ENCODE results near the gene HCFC1R1.
"Not testable (repeated sequence)": the region's sequence is repeated elsewhere in the genome, so short reads cannot be mapped to it uniquely, and the experiment has no call there.

The HCFC1R1 gene

DNA sequence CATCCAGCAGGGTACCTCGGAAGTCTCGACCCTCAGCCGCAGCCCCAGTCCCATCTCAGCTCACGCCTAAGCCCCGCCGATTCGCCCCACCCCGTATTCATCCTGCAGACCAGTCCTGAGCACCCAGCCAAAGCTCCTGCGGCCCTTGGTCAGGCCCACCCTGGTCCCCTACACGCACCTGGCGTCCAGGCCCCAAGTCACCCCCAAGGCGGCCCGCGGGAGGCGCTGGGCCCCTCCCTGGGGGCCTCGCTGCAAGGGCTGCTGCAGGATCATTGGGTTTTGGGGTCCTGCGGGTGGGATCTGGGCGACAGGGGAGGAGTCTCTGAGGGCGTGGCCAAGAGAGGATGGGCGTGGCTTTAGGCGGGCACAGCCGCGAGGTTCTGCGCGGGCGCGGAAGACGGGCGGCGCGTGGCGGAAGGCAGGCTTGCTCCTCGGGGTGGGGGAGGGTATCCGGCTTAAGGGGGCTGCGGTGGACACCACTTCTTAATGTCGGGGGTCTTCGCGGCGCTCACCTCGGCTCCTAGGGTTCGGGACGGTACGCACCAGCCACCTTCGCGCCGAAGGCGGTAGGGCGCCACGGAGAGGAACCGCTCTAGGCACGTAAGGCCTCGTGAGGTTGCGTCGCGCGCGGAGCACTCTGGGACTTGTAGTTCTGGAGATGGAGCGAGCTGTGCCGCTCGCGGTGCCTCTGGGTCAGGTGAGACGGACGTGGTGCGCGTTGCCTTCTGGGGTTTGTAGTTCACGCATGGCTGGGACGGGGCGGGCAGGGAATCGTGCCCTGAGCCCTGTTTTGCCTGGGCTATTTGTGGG lies at the start of gene HCFC1R1, which contains the start of gene THOC6:
TSS of gene HCFC1R1 (minus strand) at position 274 of the 810 bp plus-strand sequence. CDS start at position 273, 1 bp downstream.
TSS of gene THOC6 (plus strand) at position 367 of the 810 bp plus-strand sequence. CDS start at position 659, 292 bp downstream.
- Histone ChIP-seq H3K4me2 (peak within 1 kb of the TSS; percentile 79), H3K4me3 (IDR thresholded peaks at IDR 0.05; ENCODE audit: insufficient read depth, low read depth, low read length) (no peak within 1 kb of the TSS), H3K27ac (peak within 1 kb of the TSS; percentile 73), H3K79me2 (ENCODE audit: insufficient read depth, low read depth) (no peaks in the 10 kb centered on the region), H4K20me1 (ENCODE audit: insufficient read depth) (no peaks in the 10 kb centered on the region), H2AFZ (ENCODE audit: low read depth) (peak within 1 kb of the TSS; percentile 56), H3K4me1 (ENCODE audit: low read depth, poor library complexity, severe bottlenecking) (peaks cover 52% of the 10 kb centered on the region), H3K36me3 (ENCODE audit: insufficient read depth) (no peaks in the 10 kb centered on the region), H3K9ac (peak within 1 kb of the TSS; percentile 94), H3K27me3 (ENCODE audit: insufficient read depth, low read depth) (peaks cover 11% of the 10 kb centered on the region)
- TF ChIP-seq CTCF (conservative IDR thresholded peaks at IDR 0.05; ENCODE audit: low read depth, low read length), result no peak

DNA sequence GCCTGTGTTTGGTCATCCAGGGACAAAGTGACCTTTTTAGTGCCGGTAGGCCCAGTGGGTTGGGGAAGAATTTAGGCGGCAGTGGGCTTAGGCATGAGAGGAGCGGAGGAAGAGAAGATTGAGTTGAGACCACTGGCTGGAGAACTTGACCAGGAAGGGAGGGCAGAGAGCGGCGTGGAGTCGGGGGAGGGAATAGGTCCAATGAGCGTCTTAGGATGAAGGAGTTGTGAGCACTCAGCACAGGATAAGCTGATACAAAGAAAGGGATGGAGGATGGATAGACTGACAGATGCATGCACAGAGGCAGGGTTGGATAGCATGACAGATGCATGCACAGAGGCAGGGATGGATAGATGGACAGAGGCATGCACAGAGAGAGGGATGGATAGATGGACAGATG lies 49.7 kb upstream of the HCFC1R1 start:
- Histone ChIP-seq H3K79me2 (ENCODE audit: insufficient read depth, low read depth) (no peaks in the 10 kb centered on the region), H2AFZ (ENCODE audit: low read depth) (no peak overlapping the region), H3K4me1 (ENCODE audit: low read depth, poor library complexity, severe bottlenecking) (peaks cover 12% of the 10 kb centered on the region), H3K27me3 (ENCODE audit: insufficient read depth, low read depth) (peaks cover 22% of the 10 kb centered on the region; the same call in 1 of the 2 replicates), H4K20me1 (ENCODE audit: insufficient read depth) (no peaks in the 10 kb centered on the region), H3K4me2 (no peak overlapping the region), H3K9ac (no peak overlapping the region), H3K27ac (no peak overlapping the region), H3K36me3 (ENCODE audit: insufficient read depth) (no peaks in the 10 kb centered on the region), H3K4me3 (IDR thresholded peaks at IDR 0.05; ENCODE audit: insufficient read depth, low read depth, low read length) (no peak overlapping the region)
- no peak for TF ChIP-seq CTCF (conservative IDR thresholded peaks at IDR 0.05; ENCODE audit: low read depth, low read length)

GRCh38 chr16:3072576-3073263 lies 49.0 kb upstream of the HCFC1R1 start:
- not testable (repeated sequence) for H3K9ac ChIP-seq; H3K79me2 ChIP-seq (ENCODE audit: insufficient read depth, low read depth); H4K20me1 ChIP-seq (ENCODE audit: insufficient read depth); H3K4me3 ChIP-seq (IDR thresholded peaks at IDR 0.05; ENCODE audit: insufficient read depth, low read depth, low read length); H3K4me2 ChIP-seq; H3K27ac ChIP-seq; H2AFZ ChIP-seq (ENCODE audit: low read depth); H3K36me3 ChIP-seq (ENCODE audit: insufficient read depth)
- Histone ChIP-seq H3K27me3 (ENCODE audit: insufficient read depth, low read depth) (peaks cover 15% of the 10 kb centered on the region; the same call in 1 of the 2 replicates), H3K4me1 (ENCODE audit: low read depth, poor library complexity, severe bottlenecking) (peaks cover 12% of the 10 kb centered on the region)

DNA sequence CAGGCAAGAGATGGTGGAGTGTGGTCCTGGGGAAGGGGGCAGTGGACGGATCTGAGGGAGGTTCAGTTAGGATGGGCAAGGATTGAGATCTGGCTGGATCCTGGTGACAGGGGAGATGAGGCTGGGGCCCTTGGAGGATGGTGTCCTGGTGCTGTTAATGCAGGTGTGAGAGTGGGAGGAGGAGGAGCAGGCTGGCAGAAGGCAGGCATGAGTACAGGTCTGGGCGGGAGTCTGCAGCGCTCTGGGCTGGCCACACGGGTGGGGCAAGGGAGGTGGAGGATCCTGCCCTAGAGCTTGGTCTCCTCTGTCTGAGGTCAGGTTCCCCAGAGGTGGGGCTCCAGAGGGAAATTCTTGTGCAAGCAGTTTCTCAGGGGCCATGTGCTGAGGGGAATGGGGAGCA lies 48.4 kb upstream of the HCFC1R1 start:
- not testable (repeated sequence) for H3K79me2 ChIP-seq (ENCODE audit: insufficient read depth, low read depth); H3K27me3 ChIP-seq (ENCODE audit: insufficient read depth, low read depth); H3K4me3 ChIP-seq (IDR thresholded peaks at IDR 0.05; ENCODE audit: insufficient read depth, low read depth, low read length); H2AFZ ChIP-seq (ENCODE audit: low read depth); H3K4me2 ChIP-seq; H3K9ac ChIP-seq; H3K36me3 ChIP-seq (ENCODE audit: insufficient read depth); H4K20me1 ChIP-seq (ENCODE audit: insufficient read depth); H3K27ac ChIP-seq
- peaks cover 12% of the 10 kb centered on the region for H3K4me1 ChIP-seq (ENCODE audit: low read depth, poor library complexity, severe bottlenecking)

DNA sequence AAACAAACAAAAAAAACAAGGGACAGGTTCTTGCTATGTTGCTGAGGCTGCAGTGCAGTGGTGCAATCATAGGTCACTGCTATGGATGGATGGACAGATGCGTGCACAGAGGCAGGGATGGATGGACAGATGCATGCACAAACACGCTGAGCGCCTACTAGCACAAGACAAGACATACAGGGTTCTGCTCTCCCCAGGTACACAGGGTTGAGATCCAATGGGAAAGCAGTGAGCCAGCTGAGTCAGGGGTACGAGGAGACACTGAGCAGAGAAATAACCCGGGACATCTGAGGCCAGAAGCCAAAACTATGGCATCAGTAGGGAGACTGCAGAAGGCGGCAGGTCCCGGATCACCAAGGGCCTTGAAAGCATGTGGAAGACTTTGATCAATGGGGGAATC lies 47.9 kb upstream of the HCFC1R1 start:
- Histone ChIP-seq H4K20me1 (ENCODE audit: insufficient read depth) (no peaks in the 10 kb centered on the region), H2AFZ (ENCODE audit: low read depth) (no peak overlapping the region), H3K27me3 (ENCODE audit: insufficient read depth, low read depth) (peaks cover 4% of the 10 kb centered on the region; the same call in 1 of the 2 replicates), H3K36me3 (ENCODE audit: insufficient read depth) (no peaks in the 10 kb centered on the region), H3K79me2 (ENCODE audit: insufficient read depth, low read depth) (no peaks in the 10 kb centered on the region), H3K4me2 (no peak overlapping the region), H3K4me3 (IDR thresholded peaks at IDR 0.05; ENCODE audit: insufficient read depth, low read depth, low read length) (no peak overlapping the region), H3K9ac (no peak overlapping the region), H3K4me1 (ENCODE audit: low read depth, poor library complexity, severe bottlenecking) (peaks cover 12% of the 10 kb centered on the region), H3K27ac (no peak overlapping the region)
- TF ChIP-seq CTCF (conservative IDR thresholded peaks at IDR 0.05; ENCODE audit: low read depth, low read length), result no peak

Measured in KMS-11 (cell line).